Mesenchymal stem cell (in vitro differentiated cells and primary cell): ENCODE results near the gene NRF1.

Experiments
- DNase-seq: peaks from one replicate; pipeline ENCODE4 v3.0.0-alpha.2; 2013
- H2AFZ ChIP-seq: one replicate; pipeline ENCODE4 v1.6.1; 2013; ENCODE audit warnings: low read depth, mild to moderate bottlenecking, control low read depth, inconsistent platforms, low read length, moderate library complexity
- H2AK5ac ChIP-seq: 2 replicates; pipeline ENCODE4 v1.6.1; 2013; ENCODE audit warnings: low read length, moderate library complexity, mild to moderate bottlenecking, inconsistent platforms; ENCODE audit not compliant: severe bottlenecking
- H2BK120ac ChIP-seq: one replicate; pipeline ENCODE4 v1.6.1; 2013; ENCODE audit warnings: low read depth, mild to moderate bottlenecking, inconsistent platforms, low read length, moderate library complexity
- H2BK12ac ChIP-seq, 2 experiments: one replicate each; pipeline ENCODE4 v1.6.1; 2013; ENCODE audit warnings: inconsistent platforms in 2 of 2, low read length in 2 of 2, mild to moderate bottlenecking in 2 of 2, moderate library complexity in 2 of 2, control low read depth in 1 of 2
- H2BK15ac ChIP-seq: one replicate; pipeline ENCODE4 v1.6.1; 2013; ENCODE audit warnings: mild to moderate bottlenecking, low read depth, inconsistent platforms; ENCODE audit not compliant: poor library complexity, severe bottlenecking
- H2BK5ac ChIP-seq: 2 replicates; pipeline ENCODE4 v1.6.1; 2013; ENCODE audit warnings: low read depth, mild to moderate bottlenecking, low read length, control low read depth, inconsistent platforms; ENCODE audit not compliant: poor library complexity, severe bottlenecking
- H3K14ac ChIP-seq, 2 experiments: one replicate each; pipeline ENCODE4 v1.6.1; 2013; ENCODE audit warnings: inconsistent platforms in 2 of 2, low read length in 2 of 2, control low read depth in 1 of 2, mild to moderate bottlenecking in 1 of 2, moderate library complexity in 1 of 2
- H3K18ac ChIP-seq, 2 experiments: one replicate each; pipeline ENCODE4 v1.6.1; 2013; ENCODE audit warnings: inconsistent platforms in 2 of 2, low read length in 2 of 2, control low read depth in 1 of 2, low read depth in 1 of 2, mild to moderate bottlenecking in 1 of 2
- H3K23ac ChIP-seq, 2 experiments: one replicate each; pipeline ENCODE4 v1.6.1; 2013; ENCODE audit warnings: inconsistent platforms in 2 of 2, low read length in 2 of 2, mild to moderate bottlenecking in 2 of 2, moderate library complexity in 2 of 2, control low read depth in 1 of 2
- H3K27ac ChIP-seq: 2 replicates; pipeline ENCODE4 v1.5.1; 2013; ENCODE audit warnings: mild to moderate bottlenecking, moderate library complexity, low read length, control low read depth, inconsistent platforms; ENCODE audit not compliant: poor library complexity, severe bottlenecking
- H3K27me3 ChIP-seq, 2 experiments: 2 replicates each; pipeline versions ENCODE4 v1.6.1 to v1.7.0; 2013; ENCODE audit warnings: low read length in 2 of 2, mild to moderate bottlenecking in 2 of 2, moderate library complexity in 2 of 2, control low read depth in 1 of 2, inconsistent platforms in 1 of 2; ENCODE audit not compliant: control insufficient read depth in 1 of 2, insufficient read depth in 1 of 2
- H3K36me3 ChIP-seq, 2 experiments: 2 replicates each; pipeline versions ENCODE4 v1.6.1 to v1.7.0; 2013; ENCODE audit warnings: low read length in 2 of 2, control low read depth in 1 of 2, inconsistent platforms in 1 of 2, low read depth in 1 of 2, mild to moderate bottlenecking in 1 of 2; ENCODE audit not compliant: insufficient read depth in 2 of 2, control insufficient read depth in 1 of 2
- H3K4ac ChIP-seq, 2 experiments: one replicate each; pipeline ENCODE4 v1.6.1; 2013; ENCODE audit warnings: inconsistent platforms in 2 of 2, low read length in 2 of 2, mild to moderate bottlenecking in 2 of 2, moderate library complexity in 2 of 2, control low read depth in 1 of 2, low read depth in 1 of 2
- H3K4me1 ChIP-seq: 2 replicates; pipeline ENCODE4 v1.6.1; 2013; ENCODE audit warnings: low read depth, low read length, control low read depth; ENCODE audit not compliant: control insufficient read depth, insufficient read depth
- H3K4me2 ChIP-seq: 2 replicates; pipeline ENCODE4 v1.6.1; 2013; ENCODE audit warnings: low read length, mild to moderate bottlenecking, inconsistent platforms; ENCODE audit not compliant: poor library complexity, severe bottlenecking
- H3K4me3 ChIP-seq, 2 experiments: 2 replicates each; pipeline versions ENCODE4 v1.5.1 to v1.7.0; 2013; ENCODE audit warnings: low read length in 2 of 2, mild to moderate bottlenecking in 2 of 2, control low read depth in 1 of 2, low read depth in 1 of 2; ENCODE audit not compliant: insufficient read depth in 1 of 2
- H3K79me1 ChIP-seq: replicated peaks from 2 replicates; pipeline ENCODE4 v1.6.1; 2013; ENCODE audit warnings: mild to moderate bottlenecking, control low read depth, low read length, inconsistent platforms; ENCODE audit not compliant: poor library complexity, severe bottlenecking
- H3K9ac ChIP-seq: 2 replicates; pipeline ENCODE4 v1.7.0; 2013; ENCODE audit warnings: mild to moderate bottlenecking, low read length, moderate library complexity
- H3K9me3 ChIP-seq: 2 replicates; pipeline ENCODE4 v1.7.0; 2013; ENCODE audit warnings: mild to moderate bottlenecking, low read length; ENCODE audit not compliant: control insufficient read depth
- H4K8ac ChIP-seq: one replicate; pipeline ENCODE4 v1.6.1; 2013; ENCODE audit warnings: inconsistent platforms, mild to moderate bottlenecking, low read length, moderate library complexity
- H4K91ac ChIP-seq: one replicate; pipeline ENCODE4 v1.6.1; 2013; ENCODE audit warnings: mild to moderate bottlenecking, low read length, inconsistent platforms
- WGBS: methylation state at CpG from one replicate; pipeline ENCODE4 v1.1.7; 2013; ENCODE audit warnings: mixed read lengths; 5-methylcytosine and 5-hydroxymethylcytosine counted together

The NRF1 gene

GRCh38 chr7:129796186-129796775 is 184.8 kb downstream of the NRF1 start:
- H3K4me2 ChIP-seq: no peak overlapping the region
- H3K9ac ChIP-seq: no peak overlapping the region
- no peak for DNase-seq
- no peak overlapping the region for H3K27ac ChIP-seq
- no peaks in the 10 kb centered on the region for H3K9me3 ChIP-seq
- H2AK5ac ChIP-seq: no peak overlapping the region
- WGBS: 78% methylated on average over 9 of the region's 9 CpGs
- no peak overlapping the region for H3K4ac ChIP-seq
- H3K27me3 ChIP-seq: peaks cover 20 to 43% of the 10 kb centered on the region in 2 experiments
- no peak overlapping the region for H2BK15ac ChIP-seq
- no peak overlapping the region for H3K14ac ChIP-seq
- no peak overlapping the region for H4K8ac ChIP-seq
- no peaks in the 10 kb centered on the region for H3K79me1 ChIP-seq
- H2BK5ac ChIP-seq: no peak overlapping the region
- H3K18ac ChIP-seq: no peak overlapping the region
- no peak overlapping the region for H2AFZ ChIP-seq
- no peak overlapping the region for H3K23ac ChIP-seq
- no peak overlapping the region for H4K91ac ChIP-seq
- no peak overlapping the region for H2BK120ac ChIP-seq
- no peak overlapping the region for H2BK12ac ChIP-seq
- H3K4me3 ChIP-seq: no peak overlapping the region
- no peaks in the 10 kb centered on the region for H3K4me1 ChIP-seq
- H3K36me3 ChIP-seq: no peaks in the 10 kb centered on the region

- peaks cover 20 to 52% of the 10 kb centered on the region in 2 experiments for H3K27me3 ChIP-seq
- H2BK15ac ChIP-seq: no peak overlapping the region
- no peak overlapping the region for H2BK120ac ChIP-seq
- H4K91ac ChIP-seq: no peak overlapping the region
- H3K4me1 ChIP-seq: no peaks in the 10 kb centered on the region
- no peak overlapping the region for H3K9ac ChIP-seq
- H2BK12ac ChIP-seq: no peak overlapping the region
- H3K27ac ChIP-seq: no peak overlapping the region
- no peak overlapping the region for H3K18ac ChIP-seq
- H2AFZ ChIP-seq: no peak overlapping the region
- H2AK5ac ChIP-seq: no peak overlapping the region
- no peak overlapping the region for H3K14ac ChIP-seq
- no peak overlapping the region for H3K4me2 ChIP-seq
- H3K4ac ChIP-seq: no peak overlapping the region
- DNase-seq: no peak
- no peak overlapping the region for H3K4me3 ChIP-seq
- H3K79me1 ChIP-seq: no peaks in the 10 kb centered on the region
- no peak overlapping the region for H3K23ac ChIP-seq
- no peak overlapping the region for H4K8ac ChIP-seq
- no peak overlapping the region for H2BK5ac ChIP-seq
- WGBS: 65% methylated on average over 7 of the region's 7 CpGs
- H3K36me3 ChIP-seq: no peaks in the 10 kb centered on the region
- no peaks in the 10 kb centered on the region for H3K9me3 ChIP-seq
Observed at GRCh38 chr7:129797214-129797789, 185.8 kb downstream of the NRF1 start.

- DNase-seq: no peak
- no peak overlapping the region for H2BK120ac ChIP-seq
- peaks cover 0 to 3% of the 10 kb centered on the region in 2 experiments for H3K36me3 ChIP-seq
- H2AFZ ChIP-seq: no peak overlapping the region
- H3K4ac ChIP-seq: no peak overlapping the region
- H3K9me3 ChIP-seq: no peaks in the 10 kb centered on the region
- no peak overlapping the region for H4K91ac ChIP-seq
- WGBS: 93% methylated on average over 16 of the region's 16 CpGs
- H3K4me1 ChIP-seq: no peaks in the 10 kb centered on the region
- no peak overlapping the region for H2BK5ac ChIP-seq
- peaks cover 20 to 55% of the 10 kb centered on the region in 2 experiments for H3K27me3 ChIP-seq
- H3K18ac ChIP-seq: no peak overlapping the region
- no peak overlapping the region for H3K27ac ChIP-seq
- H3K14ac ChIP-seq: no peak overlapping the region
- no peak overlapping the region for H2BK15ac ChIP-seq
- H3K9ac ChIP-seq: no peak overlapping the region
- H2BK12ac ChIP-seq: no peak overlapping the region
- H3K23ac ChIP-seq: no peak overlapping the region
- H4K8ac ChIP-seq: no peak overlapping the region
- H2AK5ac ChIP-seq: no peak overlapping the region
- no peaks in the 10 kb centered on the region for H3K79me1 ChIP-seq
- H3K4me3 ChIP-seq: no peak overlapping the region
- no peak overlapping the region for H3K4me2 ChIP-seq
Observed at GRCh38 chr7:129798616-129799349, 187.3 kb downstream of the NRF1 start.

- Histone ChIP-seq H3K9ac (no peak overlapping the region), H3K4me2 (no peak overlapping the region), H3K79me1 (no peaks in the 10 kb centered on the region), H3K4me3 (no peak overlapping the region), H3K14ac (no peak overlapping the region), H2BK120ac (no peak overlapping the region), H4K91ac (no peak overlapping the region), H2AK5ac (no peak overlapping the region), H3K27ac (no peak overlapping the region), H3K4me1 (no peaks in the 10 kb centered on the region), H3K9me3 (no peaks in the 10 kb centered on the region), H2BK5ac (no peak overlapping the region), H3K18ac (no peak overlapping the region), H2BK15ac (peak overlapping the region; percentile 13), H2AFZ (no peak overlapping the region), H3K36me3 (peaks cover 0 to 9% of the 10 kb centered on the region in 2 experiments), H3K23ac (no peak overlapping the region), H3K27me3 (peaks cover 15 to 49% of the 10 kb centered on the region in 2 experiments), H2BK12ac (no peak overlapping the region), H4K8ac (no peak overlapping the region), H3K4ac (no peak overlapping the region)
- no peak for DNase-seq
- 84% methylated on average over 13 of the region's 13 CpGs for WGBS
Observed at GRCh38 chr7:129799350-129799955, 187.9 kb downstream of the NRF1 start.
